HG03159 (cell line): ENCODE data around the gene CHRNG.
A peak's percentile ranks its signal among the peaks of the same experiment; 100 is the strongest.
"Not testable (repeated sequence)": the region's sequence is repeated elsewhere in the genome, so short reads cannot be mapped to it uniquely, and the experiment has no call there.

Experiments
- ATAC-seq: cut with Tn5 transposase; IDR thresholded peaks from one replicate; pipeline ENCODE4 v1.9.1; 2021; ENCODE audit warnings: mild to moderate bottlenecking, moderate library complexity; ENCODE audit not compliant: unreplicated experiment

Gene CHRNG

GRCh38 chr2:232543491-232543890, 4.0 kb downstream of the CHRNG start:
- no peak for ATAC-seq

- no peak for ATAC-seq
These were observed 4.6 kb downstream of the CHRNG start for GRCh38 chr2:232543928-232544631.

- ATAC-seq, result no peak
These were observed 5.2 kb downstream of the CHRNG start for GRCh38 chr2:232544674-232545073.

GRCh38 chr2:232545511-232546375, 6.3 kb downstream of the CHRNG start:
- ATAC-seq, result no peak

GRCh38 chr2:232547991-232548390, 8.5 kb downstream of the CHRNG start:
- ATAC-seq, result no peak

GRCh38 chr2:232549655-232550353, 10.3 kb downstream of the CHRNG start:
- peak; percentile 10 for ATAC-seq

GRCh38 chr2:232550354-232551249, 11.1 kb downstream of the CHRNG start, which contains the start of the genes EIF4E2 and TIGD1:
TSS of gene EIF4E2 (plus strand) at chr2:232550689. CDS start at chr2:232550725, 36 bp downstream.
TSS of gene TIGD1 (minus strand) at chr2:232550557. CDS start at chr2:232549882, 675 bp downstream.
- ATAC-seq, result peak; percentile 92

GRCh38 chr2:232551250-232551638, 11.8 kb downstream of the CHRNG start:
- no peak for ATAC-seq

GRCh38 chr2:232551776-232552175, 12.3 kb downstream of the CHRNG start:
- no peak for ATAC-seq

GRCh38 chr2:232556426-232556825, 16.9 kb downstream of the CHRNG start:
- ATAC-seq, result no peak

- ATAC-seq, result no peak
These were observed 23.1 kb downstream of the CHRNG start for GRCh38 chr2:232562515-232563151.

- ATAC-seq, result no peak
These were observed 24.1 kb downstream of the CHRNG start for GRCh38 chr2:232563580-232563979.

- ATAC-seq, result no peak
These were observed 28.2 kb downstream of the CHRNG start for GRCh38 chr2:232567721-232568120.

- no peak for ATAC-seq
These were observed 28.7 kb downstream of the CHRNG start for GRCh38 chr2:232568161-232568560.

GRCh38 chr2:232569541-232569940, 30.0 kb downstream of the CHRNG start:
- no peak for ATAC-seq

- ATAC-seq, result not testable (repeated sequence)
These were observed 31.0 kb downstream of the CHRNG start for GRCh38 chr2:232570481-232570880.

GRCh38 chr2:232571026-232571474, 31.6 kb downstream of the CHRNG start:
- ATAC-seq, result no peak

GRCh38 chr2:232573042-232573441, 33.5 kb downstream of the CHRNG start:
- ATAC-seq, result no peak

- ATAC-seq, result no peak
These were observed 34.4 kb downstream of the CHRNG start for GRCh38 chr2:232573771-232574435.
